NCI-H2196 treated with DMSO at 0.1 percent for 48 hours (cell line): Measurements from ENCODE around the gene BCL6B.
"Not testable (repeated sequence)": the region's sequence is repeated elsewhere in the genome, so short reads cannot be mapped to it uniquely, and the experiment has no call there.

Experiments
- DNase-seq: peaks from one replicate; lab custom pipeline; 2025; ENCODE audit not compliant: unreplicated experiment; lab: John Stamatoyannopoulos, UW

BCL6B gene

GRCh38 chr17:7026471-7027115 is 3.7 kb downstream of the BCL6B start:
- DNase-seq: no peak

DNA sequence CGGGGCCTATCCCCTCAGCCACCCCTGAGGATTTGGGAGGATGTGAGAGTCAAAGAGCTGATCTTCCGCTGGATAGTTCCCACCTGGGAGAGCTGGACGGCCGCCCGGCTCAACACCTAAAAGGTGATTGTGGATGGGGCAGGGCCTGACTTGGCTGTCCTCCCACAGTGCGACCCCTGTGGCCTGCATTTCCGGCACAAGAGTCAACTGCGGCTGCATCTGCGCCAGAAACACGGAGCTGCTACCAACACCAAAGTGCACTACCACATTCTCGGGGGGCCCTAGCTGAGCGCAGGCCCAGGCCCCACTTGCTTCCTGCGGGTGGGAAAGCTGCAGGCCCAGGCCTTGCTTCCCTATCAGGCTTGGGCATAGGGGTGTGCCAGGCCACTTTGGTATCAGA is 4.5 kb downstream of the BCL6B start:
- no peak for DNase-seq

DNA sequence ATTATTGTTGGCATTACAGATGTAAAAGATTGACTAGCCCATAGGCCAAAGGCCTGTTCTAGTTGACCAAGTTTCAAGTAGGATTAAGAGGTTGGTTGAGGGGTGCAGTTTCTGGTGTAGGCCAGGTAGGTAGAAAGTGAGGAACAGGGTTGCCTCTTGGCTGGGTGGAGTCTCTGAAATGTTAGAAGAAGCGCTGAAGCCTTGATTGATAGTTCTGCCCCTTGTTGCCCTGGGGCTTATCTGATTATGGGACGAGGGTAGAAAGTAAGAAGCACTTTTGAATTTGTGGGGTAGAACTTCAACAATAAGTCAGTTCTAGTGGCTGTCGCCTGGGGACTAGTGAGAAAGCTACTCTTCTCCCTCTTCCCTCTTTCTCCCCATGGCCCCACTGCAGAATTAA is 6.2 kb downstream of the BCL6B start:
- no peak for DNase-seq

GRCh38 chr17:7029659-7030058 is 6.8 kb downstream of the BCL6B start:
- DNase-seq: no peak

DNA sequence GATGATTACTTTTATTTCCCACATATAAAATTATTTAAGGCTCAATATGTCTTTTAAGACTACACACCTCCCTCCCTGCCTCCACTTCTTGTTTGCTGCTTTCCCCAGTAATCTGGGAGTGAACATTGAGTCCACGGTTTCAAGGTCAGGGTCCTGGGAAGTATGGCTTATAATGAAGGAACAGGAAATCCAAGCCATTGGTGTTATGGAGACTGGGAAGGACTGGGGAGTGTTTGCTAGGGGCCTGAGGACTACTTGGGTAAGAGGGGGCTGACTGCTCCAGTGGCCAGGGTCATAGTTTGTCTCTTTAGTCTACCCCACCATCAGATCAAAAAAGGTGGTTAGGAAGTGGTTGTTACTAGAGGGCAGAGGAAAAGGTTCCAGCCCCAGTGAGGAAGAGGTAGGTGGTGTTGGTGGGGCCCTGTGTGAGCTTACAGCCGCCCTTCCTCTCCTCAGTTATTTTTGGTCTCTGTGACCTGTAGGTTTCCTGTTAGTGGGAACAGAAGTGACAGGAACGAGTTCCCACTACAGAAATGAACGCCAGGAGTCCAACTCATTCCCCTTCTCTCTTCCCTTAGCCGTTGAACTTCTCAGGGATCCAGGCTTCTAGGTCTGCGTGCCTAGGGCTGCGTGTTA is 12.2 kb downstream of the BCL6B start:
- no peak for DNase-seq

GRCh38 chr17:7035591-7036368 is 12.9 kb downstream of the BCL6B start, which contains the start of gene SLC16A13:
Gene SLC16A13 (plus strand): TSS chr17:7036015. CDS start chr17:7036383, 368 bp downstream.
- peak; percentile 86 for DNase-seq

GRCh38 chr17:7038025-7038862 is 15.4 kb downstream of the BCL6B start:
- DNase-seq: no peak

GRCh38 chr17:7039832-7040231 is 17.0 kb downstream of the BCL6B start:
- no peak for DNase-seq

- DNase-seq: no peak
Measured at GRCh38 chr17:7041607-7042500, 19.0 kb downstream of the BCL6B start.

DNA sequence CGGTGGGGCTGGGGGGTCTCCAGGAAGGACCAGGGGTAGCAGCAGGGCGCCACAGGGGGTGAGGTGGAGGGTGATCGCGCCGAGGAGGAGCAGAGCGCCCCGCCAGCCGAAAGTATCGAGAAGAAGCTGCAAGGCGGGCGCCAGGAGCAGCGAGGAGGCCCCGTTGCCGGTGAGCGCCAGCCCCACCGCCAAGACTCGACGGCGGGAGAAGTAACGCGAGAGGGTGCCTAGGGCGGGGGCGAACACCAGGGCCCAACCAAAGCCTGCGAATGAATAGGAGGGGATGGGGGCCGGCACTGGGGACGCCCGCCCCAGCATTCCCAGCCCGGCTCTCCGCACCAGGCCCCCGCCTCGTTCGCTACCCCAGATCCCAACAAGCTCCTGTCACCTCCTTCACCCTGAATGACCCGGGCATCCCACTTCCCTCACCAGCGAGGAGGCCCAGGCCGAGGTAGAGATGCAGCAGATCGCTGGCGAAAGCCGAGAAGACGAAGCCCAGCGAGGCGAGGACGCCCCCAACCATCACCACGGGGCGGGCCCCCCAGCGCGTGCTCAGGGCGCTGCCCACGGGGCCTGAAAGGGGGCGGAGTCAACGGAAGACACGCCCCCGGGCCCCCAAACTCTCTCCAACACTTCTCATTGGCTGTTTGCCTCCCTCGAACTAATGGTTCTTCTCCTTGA is 19.8 kb downstream of the BCL6B start:
- DNase-seq: no peak

GRCh38 chr17:7043182-7043496 is 20.3 kb downstream of the BCL6B start:
- no peak for DNase-seq

DNA sequence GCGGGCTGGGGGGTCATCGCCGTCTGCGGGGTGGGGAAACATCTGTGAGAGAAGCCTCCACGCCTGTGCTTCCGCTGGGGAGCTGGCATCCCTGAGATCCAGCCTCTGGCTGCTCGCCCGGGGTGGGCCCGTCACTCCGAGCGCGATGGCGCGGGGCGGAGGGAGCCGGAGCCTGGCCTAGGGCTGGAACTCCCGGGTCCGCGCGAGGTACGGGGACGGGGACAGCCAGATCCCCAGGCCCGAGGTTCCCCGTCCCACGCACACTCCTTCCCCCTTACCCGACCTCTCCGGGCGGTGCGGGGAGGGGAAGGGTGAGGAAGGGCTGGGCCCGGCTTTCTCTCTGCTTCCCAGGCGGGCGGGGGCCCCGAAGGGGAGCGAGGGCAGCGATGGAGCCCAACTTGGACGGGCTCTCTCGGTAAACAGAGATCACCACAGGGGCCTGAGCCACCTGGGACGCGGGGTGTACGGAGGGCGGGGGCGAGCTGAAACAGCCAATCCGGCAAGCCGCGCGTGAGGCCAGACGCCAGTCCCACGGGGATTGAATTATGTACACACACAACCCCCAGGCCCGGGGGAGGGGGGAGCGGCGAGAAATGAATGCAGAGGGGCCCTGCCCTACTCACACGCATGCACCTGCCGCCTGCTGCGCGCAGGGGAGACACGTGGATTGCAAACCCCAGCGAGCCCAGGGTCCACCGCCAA is 20.8 kb downstream of the BCL6B start, which contains the start of gene SLC16A11:
Gene SLC16A11 (minus strand): TSS at position 596 of the 702 bp plus-strand sequence. CDS start 579 bp downstream, at position 17.
- no peak for DNase-seq

DNA sequence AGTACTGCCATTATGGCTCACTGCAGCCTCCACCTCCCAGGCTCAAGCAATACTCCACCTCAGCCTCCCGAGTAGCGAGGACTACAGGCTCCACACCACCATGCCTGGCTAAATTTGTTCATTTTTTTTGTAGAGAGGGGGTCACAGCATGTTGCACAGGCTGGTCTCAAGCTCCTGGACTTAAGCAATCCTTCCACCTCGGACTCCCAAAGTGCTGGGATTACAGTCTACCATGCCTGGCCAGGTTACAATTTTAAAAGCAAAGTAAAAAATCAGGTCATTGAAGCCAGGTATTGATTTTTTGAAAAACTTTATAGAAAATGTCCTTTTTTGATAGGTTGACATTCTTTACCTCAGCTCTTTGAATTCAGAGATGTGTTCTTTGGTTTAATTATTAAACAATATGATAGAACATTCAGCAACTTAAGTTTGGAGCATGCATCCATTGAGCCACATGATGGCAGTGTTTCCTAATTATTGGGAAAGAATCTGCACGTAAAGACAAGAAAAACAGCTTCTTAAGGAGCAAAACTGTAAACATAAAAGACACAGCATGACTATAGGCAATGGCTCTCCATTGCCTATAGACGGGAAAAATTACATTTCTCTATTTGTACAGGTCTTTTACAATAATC is 22.8 kb downstream of the BCL6B start:
- no peak for DNase-seq

DNA sequence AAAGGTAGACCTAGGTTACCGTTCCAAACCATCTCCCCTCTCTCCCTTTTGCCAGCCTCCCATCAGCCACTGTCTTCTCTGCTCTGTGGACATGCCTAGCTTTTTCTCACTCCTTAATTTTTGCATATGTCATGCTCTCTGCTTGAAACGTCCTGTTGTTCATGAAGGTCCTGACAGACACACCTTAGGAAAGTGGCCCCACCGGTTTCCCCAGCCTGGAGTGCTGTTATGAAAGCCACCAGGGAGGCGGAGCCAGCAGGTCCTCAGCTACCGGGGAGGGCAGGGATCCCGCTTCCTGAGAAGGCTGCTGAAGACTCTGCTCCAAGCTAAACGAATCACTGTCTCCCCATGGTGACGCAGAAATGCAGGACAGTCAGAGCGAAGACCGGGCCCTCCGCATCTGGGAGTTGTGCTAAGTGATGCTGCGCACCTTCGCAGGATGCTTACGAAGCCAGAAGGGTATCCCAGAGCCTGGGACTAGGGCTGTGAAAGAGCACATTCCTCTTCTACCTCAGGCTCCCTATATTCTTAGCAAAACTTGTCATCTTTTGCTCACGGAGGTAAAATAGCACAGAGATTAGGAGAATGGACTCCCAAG is 23.4 kb downstream of the BCL6B start:
- DNase-seq: no peak

DNA sequence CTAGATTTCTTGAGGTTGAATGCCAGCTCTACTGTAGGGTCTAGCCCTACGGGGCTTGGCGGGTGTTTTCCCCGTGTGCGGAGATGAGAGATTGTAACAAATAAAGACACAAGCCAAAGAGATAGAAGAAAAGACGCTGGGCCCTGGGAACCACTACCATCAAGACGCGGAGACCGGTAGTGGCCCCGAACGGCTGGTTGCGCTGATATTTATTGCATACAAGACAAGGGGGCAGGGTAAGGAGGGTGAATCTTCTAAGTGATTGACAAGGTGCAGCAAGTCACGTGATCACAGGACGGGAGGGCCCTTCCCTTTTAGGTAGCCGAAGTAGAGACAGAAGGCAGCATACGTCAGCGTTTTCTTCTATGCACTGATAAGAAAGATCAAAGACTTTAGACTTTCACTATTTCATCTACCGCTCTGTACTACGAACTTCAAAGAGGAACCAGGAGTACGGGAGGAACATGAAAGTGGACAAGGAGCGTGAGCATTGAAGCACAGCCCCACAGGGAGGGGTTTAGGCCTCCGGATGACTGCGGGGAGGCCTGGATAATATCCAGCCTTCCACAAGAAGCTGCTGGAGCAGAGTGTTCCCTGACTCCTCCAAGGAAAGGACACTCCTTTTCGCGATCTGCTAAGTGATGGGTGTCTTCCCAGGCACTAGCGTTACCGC is 24.0 kb downstream of the BCL6B start:
- not testable (repeated sequence) for DNase-seq

DNA sequence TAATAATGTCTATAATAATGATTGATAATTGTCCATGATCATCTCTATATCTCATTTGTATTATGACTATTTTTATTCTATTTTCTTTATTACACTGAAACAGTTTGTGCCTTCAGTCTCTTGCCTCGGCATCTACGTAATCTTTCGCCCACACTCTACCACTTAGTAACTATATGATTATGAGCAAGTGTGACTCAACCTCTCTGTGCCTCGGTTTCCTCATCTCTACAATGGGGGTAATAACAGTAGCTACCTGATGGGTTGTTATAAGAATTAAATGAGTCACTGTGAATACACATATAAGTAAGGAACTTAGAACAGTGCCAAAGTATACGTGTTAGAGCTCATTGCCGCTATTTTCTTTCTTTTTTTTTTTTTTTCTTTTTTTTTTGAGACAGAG is 24.7 kb downstream of the BCL6B start:
- no peak for DNase-seq

GRCh38 chr17:7048968-7049367 is 26.1 kb downstream of the BCL6B start:
- no peak for DNase-seq

DNA sequence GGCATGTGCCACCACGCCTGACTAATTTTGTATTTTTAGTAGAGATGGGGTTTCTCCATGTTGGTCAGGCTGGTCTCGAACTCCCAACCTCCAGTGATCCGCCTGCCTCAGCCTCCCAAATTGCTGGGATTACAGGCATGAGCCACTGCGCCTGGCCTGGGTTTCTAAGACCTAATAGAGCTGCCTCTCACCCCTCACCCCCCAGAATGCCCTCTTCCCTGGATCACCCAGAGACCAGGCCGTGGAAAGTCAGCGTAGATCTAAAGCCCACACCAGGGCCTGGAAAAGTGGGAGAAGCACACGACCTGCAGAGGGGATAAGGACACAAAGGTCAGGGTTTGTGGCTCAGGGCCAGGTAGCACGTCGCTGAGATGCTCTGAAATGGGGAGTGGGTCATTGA is 27.7 kb downstream of the BCL6B start:
- DNase-seq: not testable (repeated sequence)
